GM12878 (cell line): ENCODE measurements around the gene MAPT. TPM values are rescaled to one million over a fixed set of nuclear protein-coding genes. Genes with fewer than 3 reads are reported as not detected.
A peak's percentile ranks its signal among the peaks of the same experiment; 100 is the strongest.

Experiments used
- ATAC-seq: fragments of 200-7000 bp; cut with Tn5 transposase; 3 replicates; pipeline ENCODE4 v1.9.1; 2020; ENCODE audit warnings: mild to moderate bottlenecking, moderate library complexity
- BruUV-seq: library from RNA; stranded (reverse); fragments of 400-500 nt; replicated peaks from 2 replicates; lab custom pipeline; 2021; lab: Mats Ljungman, UMichigan
- CTCF ChIA-PET: fragments of 300-600 bp; sonication (Branson Sonifier 250); formaldehyde crosslinking; extraction: SDS; loops from one replicate; lab custom pipeline; 2021; ENCODE audit warnings: inconsistent platforms; lab: Yijun Ruan, JAX
- POLR2A ChIA-PET: fragments of 350-600 bp; formaldehyde crosslinking; extraction: SDS; loops from one replicate; lab custom pipeline; 2021; ENCODE audit warnings: inconsistent platforms; lab: Charles Lee
- RAD21 ChIA-PET: fragments of 300-600 bp; sonication (Branson Sonifier 250); formaldehyde crosslinking; loops from one replicate; lab custom pipeline; 2023; ENCODE audit warnings: antibody characterized with exemption; ENCODE audit not compliant: unreplicated experiment; lab: Charles Lee
- SMC1A ChIA-PET: fragments of 300-600 bp; sonication (Branson Sonifier 250); formaldehyde crosslinking; loops from one replicate; lab custom pipeline; 2023; ENCODE audit not compliant: unreplicated experiment, uncharacterized antibody; lab: Charles Lee
- DNase-seq: peaks from one replicate; pipeline ENCODE4 v3.0.0-alpha.2; 2011; ENCODE audit warnings: low read depth, low spot score
- FAIRE-seq: peaks from 3 replicates; lab custom pipeline; 2011; peaks lifted over from hg19 to GRCh38; lab: Jason Lieb, UNC
- H2AFZ ChIP-seq: 2 replicates; pipeline ENCODE4 v1.6.0; 2011; ENCODE audit warnings: low read depth, low read length, control low read depth; ENCODE audit not compliant: control insufficient read depth
- H3K27ac ChIP-seq: 2 replicates; pipeline ENCODE4 v1.5.1; 2011; ENCODE audit warnings: control low read depth; ENCODE audit not compliant: control insufficient read depth, insufficient read depth
- H3K27me3 ChIP-seq, 2 experiments: replicated peaks in 1 of 2; 2 replicates each; pipeline versions ENCODE4 v1.6.0 to v1.6.1; 2011; ENCODE audit warnings: low read length in 1 of 2; ENCODE audit not compliant: control insufficient read depth in 2 of 2, insufficient read depth in 2 of 2
- H3K36me3 ChIP-seq, 2 experiments: 2 replicates each; pipeline ENCODE4 v1.5.1; 2011; ENCODE audit warnings: low read length in 1 of 2; ENCODE audit not compliant: control insufficient read depth in 2 of 2, insufficient read depth in 2 of 2
- H3K4me1 ChIP-seq: 2 replicates; pipeline ENCODE4 v1.6.1; 2011; ENCODE audit warnings: mild to moderate bottlenecking, low read length, moderate library complexity, mixed read lengths; ENCODE audit not compliant: control insufficient read depth, insufficient read depth
- H3K4me2 ChIP-seq: 2 replicates; pipeline ENCODE4 v1.6.0; 2011; ENCODE audit warnings: control low read depth; ENCODE audit not compliant: control insufficient read depth, insufficient read depth
- H3K4me3 ChIP-seq: fragments of 200-600 bp; sonication (generic); 2 replicates; pipeline ENCODE4 v1.5.1; 2016
- H3K79me2 ChIP-seq: 2 replicates; pipeline ENCODE4 v1.6.0; 2011; ENCODE audit warnings: low read length; ENCODE audit not compliant: control insufficient read depth, insufficient read depth
- H3K9ac ChIP-seq: 2 replicates; pipeline ENCODE4 v1.8.0; 2011; ENCODE audit warnings: low read length, control low read depth, mixed read lengths; ENCODE audit not compliant: control insufficient read depth, insufficient read depth
- H3K9me3 ChIP-seq: replicated peaks from 3 replicates; pipeline ENCODE4 v1.5.1; 2011; ENCODE audit warnings: mild to moderate bottlenecking, low read length; ENCODE audit not compliant: control insufficient read depth, insufficient read depth
- H4K20me1 ChIP-seq: 2 replicates; pipeline ENCODE4 v1.6.0; 2011; ENCODE audit not compliant: control insufficient read depth, insufficient read depth
- ATF7 ChIP-seq: fragments of 450-650 bp; IDR thresholded peaks from 2 replicates; pipeline ENCODE4 v1.6.1; 2016; ENCODE audit warnings: low read depth, mild to moderate bottlenecking
- E2F8 ChIP-seq: fragments of 450-650 bp; IDR thresholded peaks from 2 replicates; pipeline ENCODE4 v1.6.1; 2018; ENCODE audit warnings: mild to moderate bottlenecking, low read depth, moderate library complexity; ENCODE audit not compliant: partially characterized antibody
- POLR2A ChIP-seq: IDR thresholded peaks from 2 replicates; pipeline ENCODE4 v1.6.1; 2011; ENCODE audit warnings: low read depth, mild to moderate bottlenecking, low read length
- WGBS: methylation state at CpG from one replicate; pipeline ENCODE4 v1.1.6; 2016; ENCODE audit warnings: low lambda C conversion rate; ENCODE audit not compliant: insufficient replicate concordance, insufficient coverage; ENCODE audit errors: missing lambda C conversion rate; 5-methylcytosine and 5-hydroxymethylcytosine counted together
- in situ Hi-C: fragments of 300-500 bp; cut with MboI; formaldehyde crosslinking; loops from 9 replicates; pipeline ENCODE4 v1.14.3; 2018; ENCODE audit warnings: mixed read lengths
- intact Hi-C: fragments of 100-400 bp; cut with micrococcal nuclease; formaldehyde crosslinking; loops from one replicate; pipeline ENCODE4 v1.14.2; 2022; ENCODE audit not compliant: unreplicated experiment
- polyA plus RNA-seq, 11 experiments: library from polyadenylated mRNA; depleted of rRNA in 4 of 11; unstranded in 6 of 11; stranded (reverse) in 5 of 11; fragments of >200 nt; fragmentation: Nextera tagmentation in 4 of 11; fragmentation: Illumina TruSeq in 1 of 11; extraction: Ambion mirVana in 4 of 11; extraction: Trizol in 1 of 11; gene quantifications; 1 replicate in 1 of 11; 2 replicates in 10 of 11; pipeline versions ENCODE4 v1.2.1 to v1.2.3, GENCODE V29; 2011 to 2016; ENCODE audit warnings: inconsistent platforms in 2 of 11, missing spikeins in 2 of 11, low read depth in 1 of 11
- total RNA-seq, 4 experiments: library from RNA; depleted of rRNA in 3 of 4; stranded (reverse); fragments of >200 nt in 3 of 4; fragmentation: Illumina TruSeq in 1 of 4; extraction: Trizol in 1 of 4; gene quantifications; 2 replicates each; pipeline versions ENCODE4 v1.2.1 to v1.2.3, GENCODE V29; 2013 to 2021
- TF ChIP-seq, protein P1 (sequence below): fragments of 450-650 bp; IDR thresholded peaks from 2 replicates; pipeline ENCODE4 v1.6.1; 2017; ENCODE audit warnings: mild to moderate bottlenecking, moderate library complexity

The MAPT gene
- total and polyA plus RNA-seq, 10 of the 15 experiments (the other 5 are each of a cell fraction or from before 2014, with no cell fraction given): under 0.01 to 0.05 (median 0.03) TPM; not detected in 7

DNA sequence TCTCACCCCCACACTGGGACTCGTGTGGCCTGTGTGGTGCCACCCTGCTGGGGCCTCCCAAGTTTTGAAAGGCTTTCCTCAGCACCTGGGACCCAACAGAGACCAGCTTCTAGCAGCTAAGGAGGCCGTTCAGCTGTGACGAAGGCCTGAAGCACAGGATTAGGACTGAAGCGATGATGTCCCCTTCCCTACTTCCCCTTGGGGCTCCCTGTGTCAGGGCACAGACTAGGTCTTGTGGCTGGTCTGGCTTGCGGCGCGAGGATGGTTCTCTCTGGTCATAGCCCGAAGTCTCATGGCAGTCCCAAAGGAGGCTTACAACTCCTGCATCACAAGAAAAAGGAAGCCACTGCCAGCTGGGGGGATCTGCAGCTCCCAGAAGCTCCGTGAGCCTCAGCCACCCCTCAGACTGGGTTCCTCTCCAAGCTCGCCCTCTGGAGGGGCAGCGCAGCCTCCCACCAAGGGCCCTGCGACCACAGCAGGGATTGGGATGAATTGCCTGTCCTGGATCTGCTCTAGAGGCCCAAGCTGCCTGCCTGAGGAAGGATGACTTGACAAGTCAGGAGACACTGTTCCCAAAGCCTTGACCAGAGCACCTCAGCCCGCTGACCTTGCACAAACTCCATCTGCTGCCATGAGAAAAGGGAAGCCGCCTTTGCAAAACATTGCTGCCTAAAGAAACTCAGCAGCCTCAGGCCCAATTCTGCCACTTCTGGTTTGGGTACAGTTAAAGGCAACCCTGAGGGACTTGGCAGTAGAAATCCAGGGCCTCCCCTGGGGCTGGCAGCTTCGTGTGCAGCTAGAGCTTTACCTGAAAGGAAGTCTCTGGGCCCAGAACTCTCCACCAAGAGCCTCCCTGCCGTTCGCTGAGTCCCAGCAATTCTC, 132.1 kb downstream of the MAPT start:
- no peak overlapping the region for H3K4me3 ChIP-seq
- whole genome bisulfite sequencing: 57% methylated on average over 16 of the region's 17 CpGs
- ATAC-seq (peak; percentile 18), FAIRE-seq (no peak), DNase-seq (no peak)
- ChIA-PET RAD21 (interaction anchor here (1.9 kb wide), 1 partner anchor 185 kb away, joined by 4 read pairs; no protein-coding TSS in a partner anchor), SMC1A (interaction anchor here (0.6 to 1.3 kb wide), 3 partner anchors 10 to 1593 kb away, joined by 3 read pairs; no protein-coding TSS in a partner anchor), POLR2A (no interaction called here), CTCF (interaction anchor here (0.8 kb wide), 1 partner anchor 8 kb away, joined by 3 read pairs; no protein-coding TSS in a partner anchor)
- no peak overlapping the region for H3K9ac ChIP-seq
- H3K9me3 ChIP-seq: no peaks in the 10 kb centered on the region
- BruUV-seq: no TSS peak
- H3K4me2 ChIP-seq: no peak overlapping the region
- H2AFZ ChIP-seq: no peak overlapping the region
- intact Hi-C loops (no loop called here), in situ Hi-C loops (no loop called here)
- H3K36me3 ChIP-seq: peaks cover 6 to 14% of the 10 kb centered on the region in 2 experiments; a peak in 3 of 4 replicates
- H4K20me1 ChIP-seq: no peaks in the 10 kb centered on the region
- H3K79me2 ChIP-seq: no peaks in the 10 kb centered on the region
- H3K27ac ChIP-seq: no peak overlapping the region
- peaks cover 11% of the 10 kb centered on the region for H3K4me1 ChIP-seq
- H3K27me3 ChIP-seq: no peaks in the 10 kb centered on the region
- peak; percentile 20; the same call in 1 of the 2 replicates for TF ChIP-seq POLR2A
- TF ChIP-seq ATF7: no peak
- TF ChIP-seq, protein P1, sequence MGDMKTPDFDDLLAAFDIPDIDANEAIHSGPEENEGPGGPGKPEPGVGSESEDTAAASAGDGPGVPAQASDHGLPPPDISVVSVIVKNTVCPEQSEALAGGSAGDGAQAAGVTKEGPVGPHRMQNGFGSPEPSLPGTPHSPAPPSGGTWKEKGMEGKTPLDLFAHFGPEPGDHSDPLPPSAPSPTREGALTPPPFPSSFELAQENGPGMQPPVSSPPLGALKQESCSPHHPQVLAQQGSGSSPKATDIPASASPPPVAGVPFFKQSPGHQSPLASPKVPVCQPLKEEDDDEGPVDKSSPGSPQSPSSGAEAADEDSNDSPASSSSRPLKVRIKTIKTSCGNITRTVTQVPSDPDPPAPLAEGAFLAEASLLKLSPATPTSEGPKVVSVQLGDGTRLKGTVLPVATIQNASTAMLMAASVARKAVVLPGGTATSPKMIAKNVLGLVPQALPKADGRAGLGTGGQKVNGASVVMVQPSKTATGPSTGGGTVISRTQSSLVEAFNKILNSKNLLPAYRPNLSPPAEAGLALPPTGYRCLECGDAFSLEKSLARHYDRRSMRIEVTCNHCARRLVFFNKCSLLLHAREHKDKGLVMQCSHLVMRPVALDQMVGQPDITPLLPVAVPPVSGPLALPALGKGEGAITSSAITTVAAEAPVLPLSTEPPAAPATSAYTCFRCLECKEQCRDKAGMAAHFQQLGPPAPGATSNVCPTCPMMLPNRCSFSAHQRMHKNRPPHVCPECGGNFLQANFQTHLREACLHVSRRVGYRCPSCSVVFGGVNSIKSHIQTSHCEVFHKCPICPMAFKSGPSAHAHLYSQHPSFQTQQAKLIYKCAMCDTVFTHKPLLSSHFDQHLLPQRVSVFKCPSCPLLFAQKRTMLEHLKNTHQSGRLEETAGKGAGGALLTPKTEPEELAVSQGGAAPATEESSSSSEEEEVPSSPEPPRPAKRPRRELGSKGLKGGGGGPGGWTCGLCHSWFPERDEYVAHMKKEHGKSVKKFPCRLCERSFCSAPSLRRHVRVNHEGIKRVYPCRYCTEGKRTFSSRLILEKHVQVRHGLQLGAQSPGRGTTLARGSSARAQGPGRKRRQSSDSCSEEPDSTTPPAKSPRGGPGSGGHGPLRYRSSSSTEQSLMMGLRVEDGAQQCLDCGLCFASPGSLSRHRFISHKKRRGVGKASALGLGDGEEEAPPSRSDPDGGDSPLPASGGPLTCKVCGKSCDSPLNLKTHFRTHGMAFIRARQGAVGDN: no peak
- no peak for TF ChIP-seq E2F8
